Esophagus squamous epithelium (tissue), 5 donors: Measurements from ENCODE around the gene PGM5. TPM values are rescaled to one million over a fixed set of nuclear protein-coding genes. Genes with fewer than 3 reads are reported as not detected.

Source experiments
- DNase-seq: peaks from one replicate; lab custom pipeline; 2025; lab: John Stamatoyannopoulos, UW
- H3K27ac ChIP-seq, 4 donors: fragments of 200-600 bp; sonication (generic); one replicate each; pipeline ENCODE4 v1.5.1; 2016 to 2019; ENCODE audit warnings: mild to moderate bottlenecking in 1 of 4
- H3K27me3 ChIP-seq, 4 donors: fragments of 200-600 bp; sonication (generic); 1 replicate in 3 of 4; 2 replicates in 1 of 4; pipeline versions ENCODE4 v1.5.1 to v1.6.0; 2017 to 2021; ENCODE audit warnings: antibody characterized with exemption in 1 of 4
- H3K36me3 ChIP-seq, 3 donors: fragments of 200-600 bp; sonication (generic); one replicate each; pipeline ENCODE4 v1.5.1; 2016 to 2019
- H3K4me1 ChIP-seq, 3 donors: fragments of 200-600 bp; sonication (generic); one replicate each; pipeline ENCODE4 v1.5.1; 2017 to 2019
- H3K4me3 ChIP-seq, 4 donors: fragments of 200-600 bp; sonication (generic); 1 replicate in 3 of 4; 2 replicates in 1 of 4; pipeline ENCODE4 v1.5.1; 2016 to 2019; ENCODE audit warnings: mild to moderate bottlenecking in 2 of 4, moderate library complexity in 1 of 4
- H3K9me3 ChIP-seq, 3 donors: fragments of 200-600 bp; sonication (generic); one replicate each; pipeline ENCODE4 v1.5.1; 2016 to 2019
- CTCF ChIP-seq, 6 experiments: fragments of 450-650 bp in 4 of 6; fragments of 200-600 bp in 2 of 6; sonication (generic) in 2 of 6; IDR thresholded peaks; one replicate each; pipeline ENCODE4 v1.5.1; 2016 to 2019; ENCODE audit warnings: antibody characterized with exemption in 6 of 6, mild to moderate bottlenecking in 4 of 6, moderate library complexity in 4 of 6
- POLR2A ChIP-seq, 4 donors: fragments of 450-650 bp; IDR thresholded peaks; one replicate each; pipeline ENCODE4 v1.6.1; 2017; ENCODE audit warnings: antibody characterized with exemption in 4 of 4, mild to moderate bottlenecking in 4 of 4, moderate library complexity in 3 of 4
- WGBS, 2 donors: methylation state at CpG; one replicate each; pipeline ENCODE4 v1.1.5; 2018; 5-methylcytosine and 5-hydroxymethylcytosine counted together
- intact Hi-C: fragments of 100-400 bp; cut with DNase I; formaldehyde crosslinking; loops from one replicate; pipeline ENCODE4 v1.15.0; 2022
- total RNA-seq, 4 donors: library from RNA; depleted of rRNA; stranded (reverse); fragments of >200 nt; gene quantifications; one replicate each; pipeline ENCODE4 v1.1.0, GENCODE V29; 2016
- donor health status: DM: yes; HTN: yes; CAD: no.

Gene PGM5
- total RNA-seq, 4 donors from 2014 or later: 4.5 to 112 (median 20.8) TPM

GRCh38 chr9:68562461-68562860 is 206.1 kb downstream of the PGM5 start:
- H3K36me3 ChIP-seq: no peaks in the 10 kb centered on the region

GRCh38 chr9:68567565-68567964 is 211.2 kb downstream of the PGM5 start:
- Histone ChIP-seq H3K36me3 (no peaks in the 10 kb centered on the region), H3K9me3 (no peaks in the 10 kb centered on the region), H3K27ac (peak overlapping the region in 2 of 4 donors; percentile 7 to 67), H3K27me3 (no peaks in the 10 kb centered on the region), H3K4me3 (no peak overlapping the region), H3K4me1 (peaks cover 0 to 9% (median 0%) of the 10 kb centered on the region in 3 donors)
- 72 to 73% methylated on average over 2 of the region's 3 CpGs for WGBS, 2 donors
- intact Hi-C loops: no loop called here
- DNase-seq: no peak
- TF ChIP-seq POLR2A (IDR thresholded peaks at IDR 0.05) (no peak), CTCF (IDR thresholded peaks at IDR 0.05) (no peak)

More at GRCh38 chr9:68562461-68562860, 206.1 kb downstream of the PGM5 start:
- no peak for DNase-seq
- Histone ChIP-seq H3K9me3 (no peaks in the 10 kb centered on the region), H3K27me3 (no peaks in the 10 kb centered on the region), H3K27ac (no peak overlapping the region), H3K4me1 (peaks cover 0 to 16% (median 16%) of the 10 kb centered on the region in 3 donors), H3K4me3 (no peak overlapping the region)
- TF ChIP-seq POLR2A (IDR thresholded peaks at IDR 0.05) (no peak), CTCF (IDR thresholded peaks at IDR 0.05) (no peak)
- 48 to 51% methylated on average over 2 of the region's 2 CpGs for WGBS, 2 donors
- intact Hi-C loops: no loop called here

- Histone ChIP-seq H3K27me3 (no peaks in the 10 kb centered on the region), H3K27ac (no peak overlapping the region), H3K36me3 (no peaks in the 10 kb centered on the region), H3K4me3 (no peak overlapping the region), H3K9me3 (no peaks in the 10 kb centered on the region), H3K4me1 (no peaks in the 10 kb centered on the region)
- DNase-seq: no peak
- intact Hi-C loops: no loop called here
- TF ChIP-seq POLR2A (IDR thresholded peaks at IDR 0.05) (no peak), CTCF (IDR thresholded peaks at IDR 0.05) (peak in 3 of 6 experiments; percentile 15 to 25 (median 21))
- WGBS, 2 donors: 50 to 59% methylated on average over 3 of the region's 3 CpGs
Observed at GRCh38 chr9:68574150-68574549, 217.7 kb downstream of the PGM5 start.

- TF ChIP-seq POLR2A (IDR thresholded peaks at IDR 0.05) (no peak), CTCF (IDR thresholded peaks at IDR 0.05) (no peak)
- no peak overlapping the region for H3K4me3 ChIP-seq
- no peaks in the 10 kb centered on the region for H3K4me1 ChIP-seq
- intact Hi-C loops: no loop called here
- H3K27ac ChIP-seq: no peak overlapping the region
- no peaks in the 10 kb centered on the region for H3K9me3 ChIP-seq
- H3K27me3 ChIP-seq: no peaks in the 10 kb centered on the region
- H3K36me3 ChIP-seq: no peaks in the 10 kb centered on the region
- WGBS, 2 donors: 44 to 65% methylated on average over 4 of the region's 5 CpGs
- DNase-seq: no peak
Observed at GRCh38 chr9:68575817-68576216, 219.4 kb downstream of the PGM5 start.

- intact Hi-C loops: no loop called here
- 66 to 73% methylated on average over 7 of the region's 7 CpGs for WGBS, 2 donors
- Histone ChIP-seq H3K27ac (no peak overlapping the region), H3K4me1 (no peaks in the 10 kb centered on the region), H3K4me3 (no peak overlapping the region), H3K27me3 (no peaks in the 10 kb centered on the region), H3K9me3 (no peaks in the 10 kb centered on the region), H3K36me3 (no peaks in the 10 kb centered on the region)
- no peak for DNase-seq
- no peak for TF ChIP-seq POLR2A (IDR thresholded peaks at IDR 0.05)
- TF ChIP-seq CTCF (IDR thresholded peaks at IDR 0.05): no peak
Observed at GRCh38 chr9:68577774-68578591, 221.6 kb downstream of the PGM5 start.
